Transverse colon (tissue), 4 donors: ENCODE results near the gene SMYD3. TPM values are rescaled to one million over a fixed set of nuclear protein-coding genes. Genes with fewer than 3 reads are reported as not detected.

Experiments used
- DNase-seq: peaks from one replicate; pipeline ENCODE4 v3.0.0-alpha.2; 2019
- H3K27ac ChIP-seq, 4 donors: fragments of 200-600 bp; sonication (generic); 2 replicates each; pipeline ENCODE4 v1.5.1; 2016 to 2018; ENCODE audit warnings: inconsistent platforms in 4 of 4
- H3K27me3 ChIP-seq: fragments of 200-600 bp; sonication (generic); 2 replicates; pipeline ENCODE4 v1.5.1; 2017; ENCODE audit warnings: inconsistent platforms
- H3K36me3 ChIP-seq, 4 donors: fragments of 200-600 bp; sonication (generic); 2 replicates each; pipeline ENCODE4 v1.5.1; 2017 to 2019; ENCODE audit warnings: inconsistent platforms in 4 of 4
- H3K4me1 ChIP-seq, 4 donors: fragments of 200-600 bp; sonication (generic); 2 replicates each; pipeline ENCODE4 v1.5.1; 2017 to 2020; ENCODE audit warnings: inconsistent platforms in 4 of 4
- H3K4me3 ChIP-seq, 4 donors: fragments of 200-600 bp; sonication (generic); 1 replicate in 1 of 4; 2 replicates in 3 of 4; pipeline versions ENCODE4 v1.5.1 to v1.6.1; 2017 to 2019; ENCODE audit warnings: inconsistent platforms in 4 of 4
- H3K9me3 ChIP-seq, 2 donors: fragments of 200-600 bp; sonication (generic); 2 replicates each; pipeline ENCODE4 v1.5.1; 2017 to 2019; ENCODE audit warnings: inconsistent platforms in 2 of 2
- EP300 ChIP-seq: sonication (generic); formaldehyde crosslinking; IDR thresholded peaks from one replicate; pipeline ENCODE4 v1.6.1; 2017; ENCODE audit warnings: antibody characterized with exemption, low read depth
- POLR2A ChIP-seq: fragments of 450-650 bp; IDR thresholded peaks from one replicate; pipeline ENCODE4 v1.6.1; 2016; ENCODE audit warnings: antibody characterized with exemption, mild to moderate bottlenecking, moderate library complexity
- POLR2AphosphoS5 ChIP-seq, 3 donors: sonication (generic); formaldehyde crosslinking; IDR thresholded peaks; one replicate each; pipeline ENCODE4 v1.6.1; 2016; ENCODE audit warnings: antibody characterized with exemption in 3 of 3
- WGBS, 2 donors: methylation state at CpG; one replicate each; pipeline ENCODE4 v1.1.5; 2018; ENCODE audit warnings: low coverage in 1 of 2; 5-methylcytosine and 5-hydroxymethylcytosine counted together
- in situ Hi-C, 4 donors: fragments of 200-750 bp; cut with MboI; loops; one replicate each; pipeline versions ENCODE4 v1.15.0 to v1.15.1; 2017; ENCODE audit warnings: low sequenced_read_pairs in 3 of 4, low pct_ligation_motif_present in 1 of 4, low pct_unique_long_range_greater_than_20kb in 1 of 4
- intact Hi-C: fragments of 100-400 bp; cut with DNase I; formaldehyde crosslinking; loops from one replicate; pipeline ENCODE4 v1.15.1; 2023; ENCODE audit warnings: low total_unique reads
- total RNA-seq, 4 donors: library from RNA; depleted of rRNA; stranded (reverse); fragments of >200 nt; gene quantifications; one replicate each; pipeline ENCODE4 v1.1.0, GENCODE V29; 2016
- TF ChIP-seq, protein P1 (sequence below), 5 experiments: fragments of 200-600 bp in 3 of 5; fragments of 450-650 bp in 2 of 5; sonication (generic) in 3 of 5; IDR thresholded peaks; 1 replicate in 2 of 5; 2 replicates in 3 of 5; pipeline ENCODE4 v1.5.1; 2016 to 2017; ENCODE audit warnings: antibody characterized with exemption in 5 of 5, inconsistent platforms in 3 of 5, mild to moderate bottlenecking in 2 of 5, moderate library complexity in 1 of 5

Gene SMYD3
- total RNA-seq, 4 donors from 2014 or later: 10.5 to 31.3 (median 25.8) TPM

DNA sequence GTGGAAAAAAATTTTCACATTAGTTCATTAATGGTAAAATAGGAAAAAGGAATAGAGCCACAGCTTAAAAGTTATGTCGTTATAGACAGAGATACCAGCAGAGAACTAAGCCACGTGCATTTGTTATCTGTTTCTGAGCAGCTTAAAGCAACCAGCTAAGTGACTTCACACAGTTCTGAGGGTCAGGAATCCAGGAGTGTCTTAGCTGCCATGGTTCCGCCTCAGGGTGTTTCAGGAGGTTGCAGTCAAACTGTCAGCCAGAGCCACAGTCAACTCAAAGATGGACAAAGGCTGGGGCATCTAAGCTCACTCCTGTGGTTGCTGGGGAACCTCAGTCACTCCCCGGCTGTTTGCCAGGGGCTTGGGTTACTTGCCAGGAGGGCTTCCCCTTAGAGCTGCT, 515.8 kb downstream of the SMYD3 start:
- 80 to 82% methylated on average over 3 to 4 of the region's 4 CpGs for WGBS, 2 donors
- in situ Hi-C loops: no loop called here

DNA sequence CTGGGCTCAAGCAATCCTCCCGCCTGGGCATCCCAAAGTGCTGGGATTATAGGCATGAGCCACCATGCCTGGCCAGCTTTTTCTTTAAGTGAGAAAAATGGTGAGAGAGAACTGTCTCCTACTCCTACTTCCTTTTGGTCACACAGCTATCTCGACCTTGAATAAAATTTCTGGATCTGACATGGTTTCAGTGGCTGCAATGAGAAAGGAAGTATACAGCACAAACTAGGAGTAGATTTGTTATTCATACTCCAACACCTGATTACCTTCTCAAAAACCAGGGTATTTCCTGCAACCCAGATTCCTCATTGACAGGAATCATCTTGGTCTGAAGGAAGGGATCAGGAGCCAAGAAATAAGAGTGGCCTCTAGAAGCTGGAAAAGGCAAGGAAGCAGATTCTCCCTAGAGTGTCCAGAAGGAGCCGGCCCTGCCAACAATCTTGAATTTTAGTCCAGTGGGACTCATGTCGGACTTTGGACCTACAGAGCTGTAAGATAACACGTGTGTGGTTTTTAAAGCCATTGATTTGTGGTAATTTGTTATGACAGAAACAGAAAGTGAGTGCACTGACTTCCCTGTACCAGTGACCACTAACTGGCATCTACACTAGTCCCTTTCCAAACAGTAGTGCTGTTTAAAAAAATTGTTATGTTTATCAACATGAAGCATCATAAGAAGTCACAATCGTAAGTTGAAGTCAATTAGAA, 516.6 kb downstream of the SMYD3 start:
- intact Hi-C loops: no loop called here
- H3K27me3 ChIP-seq: no peaks in the 10 kb centered on the region
- TF ChIP-seq, protein P1, sequence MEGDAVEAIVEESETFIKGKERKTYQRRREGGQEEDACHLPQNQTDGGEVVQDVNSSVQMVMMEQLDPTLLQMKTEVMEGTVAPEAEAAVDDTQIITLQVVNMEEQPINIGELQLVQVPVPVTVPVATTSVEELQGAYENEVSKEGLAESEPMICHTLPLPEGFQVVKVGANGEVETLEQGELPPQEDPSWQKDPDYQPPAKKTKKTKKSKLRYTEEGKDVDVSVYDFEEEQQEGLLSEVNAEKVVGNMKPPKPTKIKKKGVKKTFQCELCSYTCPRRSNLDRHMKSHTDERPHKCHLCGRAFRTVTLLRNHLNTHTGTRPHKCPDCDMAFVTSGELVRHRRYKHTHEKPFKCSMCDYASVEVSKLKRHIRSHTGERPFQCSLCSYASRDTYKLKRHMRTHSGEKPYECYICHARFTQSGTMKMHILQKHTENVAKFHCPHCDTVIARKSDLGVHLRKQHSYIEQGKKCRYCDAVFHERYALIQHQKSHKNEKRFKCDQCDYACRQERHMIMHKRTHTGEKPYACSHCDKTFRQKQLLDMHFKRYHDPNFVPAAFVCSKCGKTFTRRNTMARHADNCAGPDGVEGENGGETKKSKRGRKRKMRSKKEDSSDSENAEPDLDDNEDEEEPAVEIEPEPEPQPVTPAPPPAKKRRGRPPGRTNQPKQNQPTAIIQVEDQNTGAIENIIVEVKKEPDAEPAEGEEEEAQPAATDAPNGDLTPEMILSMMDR (IDR thresholded peaks at IDR 0.05): no peak
- no peak for TF ChIP-seq EP300
- no peak for TF ChIP-seq POLR2AphosphoS5 (IDR thresholded peaks at IDR 0.05)
- no peak for TF ChIP-seq POLR2A
- no peak overlapping the region for H3K27ac ChIP-seq
- H3K4me3 ChIP-seq: no peak overlapping the region
- in situ Hi-C loops: no loop called here
- DNase-seq: no peak
- 67% methylated on average over 2 to 6 of the region's 6 CpGs for WGBS, 2 donors
- no peaks in the 10 kb centered on the region for H3K9me3 ChIP-seq
- no peaks in the 10 kb centered on the region for H3K36me3 ChIP-seq
- peaks cover 0 to 14% (median 12%) of the 10 kb centered on the region in 4 donors for H3K4me1 ChIP-seq

More for the DNA sequence above, 515.8 kb downstream of the SMYD3 start:
- Histone ChIP-seq H3K36me3 (no peaks in the 10 kb centered on the region), H3K27me3 (no peaks in the 10 kb centered on the region), H3K9me3 (no peaks in the 10 kb centered on the region), H3K4me1 (peaks cover 0 to 12% (median 8%) of the 10 kb centered on the region in 4 donors), H3K27ac (no peak overlapping the region), H3K4me3 (no peak overlapping the region)
- TF ChIP-seq, protein P1 (IDR thresholded peaks at IDR 0.05): no peak
- TF ChIP-seq EP300: no peak
- no peak for TF ChIP-seq POLR2AphosphoS5 (IDR thresholded peaks at IDR 0.05)
- TF ChIP-seq POLR2A: no peak
- no peak for DNase-seq
- intact Hi-C loops: no loop called here

DNA sequence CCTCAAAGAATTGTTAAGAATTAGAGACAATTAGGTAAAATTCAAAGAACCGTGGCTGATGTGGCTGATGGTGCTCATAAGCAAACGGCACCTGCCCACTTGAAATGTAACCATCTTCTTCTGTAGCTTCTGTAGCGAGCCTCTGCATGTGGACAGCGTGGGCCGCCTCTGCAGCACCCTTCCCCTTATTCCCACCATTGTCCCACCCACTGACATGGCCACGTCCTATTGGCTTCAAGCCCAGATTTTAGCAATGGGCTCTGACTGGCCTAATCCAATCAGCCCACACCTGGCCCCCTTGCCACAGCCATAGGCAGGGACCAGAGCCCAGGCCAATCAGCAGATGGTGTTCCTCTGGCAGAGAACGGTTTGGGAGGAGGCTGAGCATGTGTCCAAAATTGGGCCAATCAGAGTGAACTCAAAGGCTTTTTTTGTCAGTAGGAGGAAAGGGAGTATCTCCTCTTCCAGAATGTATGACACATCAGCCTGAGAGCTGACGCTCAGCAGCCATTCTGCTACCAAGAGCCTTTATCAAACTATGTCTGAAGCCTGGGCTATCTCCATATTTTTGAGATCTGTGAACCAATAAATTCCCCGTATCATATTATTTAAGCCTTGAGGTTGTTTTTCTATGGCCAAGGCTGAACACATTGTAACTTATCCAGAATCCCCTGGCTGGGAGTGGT, 518.5 kb downstream of the SMYD3 start:
- peaks cover 0 to 14% (median 12%) of the 10 kb centered on the region in 4 donors for H3K4me1 ChIP-seq
- no peak overlapping the region for H3K27ac ChIP-seq
- in situ Hi-C loops (no loop called here), intact Hi-C loops (no loop called here)
- TF ChIP-seq POLR2A (no peak), EP300 (no peak), POLR2AphosphoS5 (IDR thresholded peaks at IDR 0.05) (no peak)
- TF ChIP-seq, protein P1 (IDR thresholded peaks at IDR 0.05): no peak
- no peaks in the 10 kb centered on the region for H3K36me3 ChIP-seq
- no peak for DNase-seq
- no peaks in the 10 kb centered on the region for H3K9me3 ChIP-seq
- H3K27me3 ChIP-seq: no peaks in the 10 kb centered on the region
- 83 to 100% methylated on average over 3 to 9 of the region's 9 CpGs for WGBS, 2 donors
- no peak overlapping the region for H3K4me3 ChIP-seq

DNA sequence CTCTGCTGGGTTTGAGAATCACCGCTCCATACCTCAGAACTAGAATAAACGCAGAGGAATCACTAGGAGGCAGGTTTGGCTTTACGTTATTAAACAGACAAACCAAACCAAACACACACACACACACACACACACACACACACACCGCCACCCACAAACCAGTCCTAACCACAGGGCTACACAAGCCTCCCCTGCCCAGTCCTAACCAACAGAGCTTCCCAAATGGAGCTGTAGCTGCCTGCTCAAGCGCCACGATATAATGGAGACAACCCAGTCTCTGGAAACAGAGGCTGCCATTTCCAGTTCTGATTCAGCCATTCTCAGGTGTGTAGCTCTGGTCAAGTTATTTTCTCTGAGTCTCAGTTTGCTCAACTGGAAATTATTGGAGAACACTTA, 519.1 kb downstream of the SMYD3 start:
- WGBS, 2 donors: 95 to 100% methylated on average over 3 to 6 of the region's 6 CpGs
- H3K36me3 ChIP-seq: no peaks in the 10 kb centered on the region
- peaks cover 0 to 14% (median 12%) of the 10 kb centered on the region in 4 donors for H3K4me1 ChIP-seq
- intact Hi-C loops: no loop called here
- DNase-seq: no peak
- no peaks in the 10 kb centered on the region for H3K9me3 ChIP-seq
- H3K27ac ChIP-seq: no peak overlapping the region
- no peak overlapping the region for H3K4me3 ChIP-seq
- TF ChIP-seq EP300 (no peak), POLR2A (no peak), POLR2AphosphoS5 (IDR thresholded peaks at IDR 0.05) (no peak)
- TF ChIP-seq, protein P1 (IDR thresholded peaks at IDR 0.05): no peak
- no peaks in the 10 kb centered on the region for H3K27me3 ChIP-seq
- in situ Hi-C loops: no loop called here
